Astrocyte (in vitro differentiated cells and primary cell): ENCODE measurements around the gene AGBL4. TPM values are rescaled to one million over a fixed set of nuclear protein-coding genes. Genes with fewer than 3 reads are reported as not detected.

Experiments used
- DNase-seq: peaks from one replicate; pipeline ENCODE4 v3.0.0-alpha.2; 2010; ENCODE audit warnings: low read depth
- FAIRE-seq: peaks from 2 replicates; lab custom pipeline; 2011; peaks lifted over from hg19 to GRCh38; lab: Jason Lieb, UNC
- H2AFZ ChIP-seq: 2 replicates; pipeline ENCODE4 v1.6.0; 2012; ENCODE audit warnings: low read depth, low read length, inconsistent platforms
- H3K27ac ChIP-seq: 2 replicates; pipeline ENCODE4 v1.5.1; 2011; ENCODE audit warnings: low read depth, low read length, inconsistent platforms
- H3K27me3 ChIP-seq: 2 replicates; pipeline ENCODE4 v1.6.0; 2011; ENCODE audit warnings: low read length, inconsistent platforms; ENCODE audit not compliant: insufficient read depth
- H3K36me3 ChIP-seq: 2 replicates; pipeline ENCODE4 v1.5.1; 2011; ENCODE audit warnings: low read length, inconsistent platforms; ENCODE audit not compliant: insufficient read depth
- H3K4me1 ChIP-seq: 2 replicates; pipeline ENCODE4 v1.5.1; 2011; ENCODE audit warnings: low read length, inconsistent platforms; ENCODE audit not compliant: insufficient read depth
- H3K4me2 ChIP-seq: 2 replicates; pipeline ENCODE4 v1.6.0; 2012; ENCODE audit warnings: low read length, inconsistent platforms
- H3K4me3 ChIP-seq: 2 replicates; pipeline ENCODE4 v1.5.1; 2011; ENCODE audit warnings: low read depth, mild to moderate bottlenecking, low read length, inconsistent platforms; ENCODE audit not compliant: insufficient read depth
- H3K79me2 ChIP-seq: 2 replicates; pipeline ENCODE4 v1.6.0; 2012; ENCODE audit warnings: mild to moderate bottlenecking, low read length, inconsistent platforms; ENCODE audit not compliant: insufficient read depth
- H3K9ac ChIP-seq: 2 replicates; pipeline ENCODE4 v1.6.0; 2012; ENCODE audit warnings: mild to moderate bottlenecking, low read length, inconsistent platforms
- H3K9me3 ChIP-seq: 2 replicates; pipeline ENCODE4 v1.5.1; 2012; ENCODE audit warnings: low read depth, mild to moderate bottlenecking, low read length, inconsistent platforms; ENCODE audit not compliant: insufficient read depth
- H4K20me1 ChIP-seq: 2 replicates; pipeline ENCODE4 v1.6.0; 2012; ENCODE audit warnings: low read length, inconsistent platforms; ENCODE audit not compliant: insufficient read depth
- H3K27ac Mint-ChIP-seq: one replicate; pipeline ENCODE4 v1.8.0; 2021; ENCODE audit warnings: mild to moderate bottlenecking, mixed read lengths; ENCODE audit not compliant: unreplicated experiment
- H3K27me3 Mint-ChIP-seq: one replicate; pipeline ENCODE4 v1.8.0; 2021; ENCODE audit warnings: low read depth, mixed read lengths; ENCODE audit not compliant: unreplicated experiment
- H3K36me3 Mint-ChIP-seq: one replicate; pipeline ENCODE4 v1.8.0; 2021; ENCODE audit warnings: low read depth, mixed read lengths; ENCODE audit not compliant: unreplicated experiment
- H3K4me1 Mint-ChIP-seq: one replicate; pipeline ENCODE4 v1.8.0; 2021; ENCODE audit warnings: low read depth, mixed read lengths; ENCODE audit not compliant: unreplicated experiment
- H3K4me3 Mint-ChIP-seq: one replicate; pipeline ENCODE4 v1.8.0; 2021; ENCODE audit warnings: mild to moderate bottlenecking, moderate library complexity, mixed read lengths; ENCODE audit not compliant: unreplicated experiment
- H3K9me3 Mint-ChIP-seq: one replicate; pipeline ENCODE4 v1.8.0; 2021; ENCODE audit warnings: mild to moderate bottlenecking, mixed read lengths; ENCODE audit not compliant: unreplicated experiment
- EZH2 ChIP-seq: IDR thresholded peaks from 2 replicates; pipeline ENCODE4 v1.6.1; 2012; ENCODE audit warnings: mild to moderate bottlenecking, low read length, inconsistent platforms; ENCODE audit not compliant: insufficient read depth
- total RNA-seq: library from RNA; stranded (reverse); gene quantifications from 2 replicates; pipeline ENCODE4 v1.2.1, GENCODE V29; 2021
- TF ChIP-seq, protein P1 (sequence below): IDR thresholded peaks from 2 replicates; pipeline ENCODE4 v1.5.1; 2011; ENCODE audit warnings: low read depth, mild to moderate bottlenecking, inconsistent platforms, low read length, moderate library complexity; ENCODE audit not compliant: insufficient read depth

Gene AGBL4
- total RNA-seq, 1 donor from 2014 or later, result not detected

- no peaks in the 10 kb centered on the region for H3K27me3 Mint-ChIP-seq
- H3K27me3 ChIP-seq, result no peaks in the 10 kb centered on the region
- no peak overlapping the region for H3K9ac ChIP-seq
- peaks cover 2% of the 10 kb centered on the region for H3K4me1 ChIP-seq
- H3K4me3 ChIP-seq, result no peak overlapping the region
- no peak overlapping the region for H3K4me2 ChIP-seq
- TF ChIP-seq EZH2, result no peak
- TF ChIP-seq, protein P1, sequence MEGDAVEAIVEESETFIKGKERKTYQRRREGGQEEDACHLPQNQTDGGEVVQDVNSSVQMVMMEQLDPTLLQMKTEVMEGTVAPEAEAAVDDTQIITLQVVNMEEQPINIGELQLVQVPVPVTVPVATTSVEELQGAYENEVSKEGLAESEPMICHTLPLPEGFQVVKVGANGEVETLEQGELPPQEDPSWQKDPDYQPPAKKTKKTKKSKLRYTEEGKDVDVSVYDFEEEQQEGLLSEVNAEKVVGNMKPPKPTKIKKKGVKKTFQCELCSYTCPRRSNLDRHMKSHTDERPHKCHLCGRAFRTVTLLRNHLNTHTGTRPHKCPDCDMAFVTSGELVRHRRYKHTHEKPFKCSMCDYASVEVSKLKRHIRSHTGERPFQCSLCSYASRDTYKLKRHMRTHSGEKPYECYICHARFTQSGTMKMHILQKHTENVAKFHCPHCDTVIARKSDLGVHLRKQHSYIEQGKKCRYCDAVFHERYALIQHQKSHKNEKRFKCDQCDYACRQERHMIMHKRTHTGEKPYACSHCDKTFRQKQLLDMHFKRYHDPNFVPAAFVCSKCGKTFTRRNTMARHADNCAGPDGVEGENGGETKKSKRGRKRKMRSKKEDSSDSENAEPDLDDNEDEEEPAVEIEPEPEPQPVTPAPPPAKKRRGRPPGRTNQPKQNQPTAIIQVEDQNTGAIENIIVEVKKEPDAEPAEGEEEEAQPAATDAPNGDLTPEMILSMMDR, result no peak
- no peak overlapping the region for H3K4me3 Mint-ChIP-seq
- DNase-seq, result peak; percentile 7
- H3K27ac ChIP-seq, result no peak overlapping the region
- H3K79me2 ChIP-seq, result no peaks in the 10 kb centered on the region
- FAIRE-seq, result no peak
- H3K9me3 ChIP-seq, result no peaks in the 10 kb centered on the region
- no peak overlapping the region for H2AFZ ChIP-seq
- no peaks in the 10 kb centered on the region for H4K20me1 ChIP-seq
- H3K4me1 Mint-ChIP-seq, result no peaks in the 10 kb centered on the region
- no peaks in the 10 kb centered on the region for H3K36me3 Mint-ChIP-seq
- peaks cover 4% of the 10 kb centered on the region for H3K9me3 Mint-ChIP-seq
- no peaks in the 10 kb centered on the region for H3K36me3 ChIP-seq
- no peak overlapping the region for H3K27ac Mint-ChIP-seq
Measured at GRCh38 chr1:49346767-49347349, 676.9 kb downstream of the AGBL4 start.

- no peaks in the 10 kb centered on the region for H3K4me1 ChIP-seq
- no peaks in the 10 kb centered on the region for H3K9me3 ChIP-seq
- no peaks in the 10 kb centered on the region for H3K36me3 ChIP-seq
- H3K4me1 Mint-ChIP-seq, result no peaks in the 10 kb centered on the region
- H3K27me3 Mint-ChIP-seq, result no peaks in the 10 kb centered on the region
- TF ChIP-seq EZH2, result no peak
- TF ChIP-seq, protein P1, result no peak
- no peak overlapping the region for H3K4me3 ChIP-seq
- no peak overlapping the region for H3K27ac Mint-ChIP-seq
- no peaks in the 10 kb centered on the region for H3K79me2 ChIP-seq
- no peak overlapping the region for H3K4me3 Mint-ChIP-seq
- no peak overlapping the region for H2AFZ ChIP-seq
- no peaks in the 10 kb centered on the region for H3K36me3 Mint-ChIP-seq
- no peak overlapping the region for H3K27ac ChIP-seq
- H3K4me2 ChIP-seq, result no peak overlapping the region
- H3K9ac ChIP-seq, result no peak overlapping the region
- peaks cover 7% of the 10 kb centered on the region for H3K9me3 Mint-ChIP-seq
- no peaks in the 10 kb centered on the region for H3K27me3 ChIP-seq
- FAIRE-seq, result no peak
- no peaks in the 10 kb centered on the region for H4K20me1 ChIP-seq
- no peak for DNase-seq
Measured at GRCh38 chr1:49340576-49340975, 683.2 kb downstream of the AGBL4 start.

GRCh38 chr1:49339043-49339442 is 684.7 kb downstream of the AGBL4 start:
- Histone ChIP-seq H3K9ac (no peak overlapping the region), H3K27me3 (no peaks in the 10 kb centered on the region), H3K79me2 (no peaks in the 10 kb centered on the region), H3K36me3 (no peaks in the 10 kb centered on the region), H2AFZ (no peak overlapping the region), H3K4me1 (no peaks in the 10 kb centered on the region), H3K4me2 (no peak overlapping the region), H4K20me1 (no peaks in the 10 kb centered on the region), H3K27ac (no peak overlapping the region), H3K4me3 (no peak overlapping the region), H3K9me3 (no peaks in the 10 kb centered on the region)
- H3K36me3 Mint-ChIP-seq, result no peaks in the 10 kb centered on the region
- TF ChIP-seq, protein P1, result no peak
- TF ChIP-seq EZH2, result no peak
- no peak overlapping the region for H3K4me3 Mint-ChIP-seq
- H3K27me3 Mint-ChIP-seq, result no peaks in the 10 kb centered on the region
- FAIRE-seq, result no peak
- DNase-seq, result no peak
- H3K27ac Mint-ChIP-seq, result no peak overlapping the region
- H3K9me3 Mint-ChIP-seq, result peaks cover 7% of the 10 kb centered on the region
- no peaks in the 10 kb centered on the region for H3K4me1 Mint-ChIP-seq
